GM19372 (cell line): ENCODE measurements around the gene NLRP12.
"Not testable (repeated sequence)": the region's sequence is repeated elsewhere in the genome, so short reads cannot be mapped to it uniquely, and the experiment has no call there.

Experiments used
- ATAC-seq: cut with Tn5 transposase; IDR thresholded peaks from one replicate; pipeline ENCODE4 v1.9.1; 2021; ENCODE audit warnings: mild to moderate bottlenecking, low read depth, moderate library complexity; ENCODE audit not compliant: unreplicated experiment

Gene NLRP12

GRCh38 chr19:53840914-53841313, 16.8 kb upstream of the NLRP12 start:
- not testable (repeated sequence) for ATAC-seq

GRCh38 chr19:53840241-53840640, 16.1 kb upstream of the NLRP12 start:
- not testable (repeated sequence) for ATAC-seq

DNA sequence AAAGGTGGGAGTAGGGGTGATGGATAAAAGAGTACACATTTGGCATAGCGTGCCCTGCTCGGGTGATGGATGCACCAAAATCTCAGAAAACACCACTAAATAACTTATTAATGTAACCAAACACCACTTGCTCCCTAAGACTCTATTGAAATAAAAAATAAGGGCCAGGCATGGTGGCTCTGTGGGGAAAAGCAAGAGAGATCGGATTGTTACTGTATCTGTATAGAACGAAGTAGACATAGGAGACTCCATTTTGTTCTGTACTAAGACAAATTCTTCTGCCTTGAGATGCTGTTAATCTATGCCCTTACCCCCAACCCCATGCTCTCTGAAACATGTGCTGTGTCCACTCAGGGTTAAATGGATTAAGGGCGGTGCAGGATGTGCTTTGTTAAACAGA, 14.3 kb upstream of the NLRP12 start:
- ATAC-seq: not testable (repeated sequence)

DNA sequence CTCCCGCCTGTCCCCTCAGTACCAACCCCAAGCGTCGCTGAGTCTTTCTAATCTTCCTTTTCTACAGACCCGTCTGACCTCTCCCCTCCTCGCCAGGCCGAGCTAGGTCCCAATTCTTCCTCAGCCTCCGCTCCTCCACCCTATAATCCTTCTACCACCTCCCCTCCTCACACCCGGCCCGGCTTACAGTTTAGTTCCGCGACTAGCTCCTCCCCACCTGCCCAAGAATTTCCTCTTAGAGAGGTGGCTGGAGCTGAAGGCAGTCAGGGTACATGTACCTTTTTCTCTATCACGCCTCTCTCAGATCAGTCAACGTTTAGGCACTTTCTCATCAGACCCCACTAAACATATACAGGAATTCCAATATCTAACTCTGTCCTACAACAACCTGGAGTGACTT, 8.7 kb upstream of the NLRP12 start:
- ATAC-seq: not testable (repeated sequence)

GRCh38 chr19:53828531-53828930, 4.4 kb upstream of the NLRP12 start:
- no peak for ATAC-seq

DNA sequence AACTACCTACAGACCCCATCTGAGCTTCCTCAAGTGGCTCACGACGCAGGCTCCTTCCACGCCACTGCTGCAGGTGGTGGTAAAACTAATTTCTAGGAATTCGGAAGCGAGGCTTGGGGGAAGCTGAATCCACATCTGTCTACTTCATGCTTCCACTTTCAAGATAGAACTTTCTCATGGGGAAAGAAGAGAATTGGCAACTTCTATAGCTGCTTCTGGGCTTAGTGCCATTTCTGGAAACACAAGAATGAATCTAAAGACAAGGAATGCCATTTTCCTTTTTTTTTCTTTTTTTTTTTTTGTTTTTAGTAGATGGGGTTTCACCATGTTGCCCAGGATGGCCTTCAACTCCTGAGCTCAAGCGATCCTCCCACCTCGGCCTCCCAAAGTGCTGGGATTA, 2.8 kb upstream of the NLRP12 start:
- ATAC-seq: no peak

DNA sequence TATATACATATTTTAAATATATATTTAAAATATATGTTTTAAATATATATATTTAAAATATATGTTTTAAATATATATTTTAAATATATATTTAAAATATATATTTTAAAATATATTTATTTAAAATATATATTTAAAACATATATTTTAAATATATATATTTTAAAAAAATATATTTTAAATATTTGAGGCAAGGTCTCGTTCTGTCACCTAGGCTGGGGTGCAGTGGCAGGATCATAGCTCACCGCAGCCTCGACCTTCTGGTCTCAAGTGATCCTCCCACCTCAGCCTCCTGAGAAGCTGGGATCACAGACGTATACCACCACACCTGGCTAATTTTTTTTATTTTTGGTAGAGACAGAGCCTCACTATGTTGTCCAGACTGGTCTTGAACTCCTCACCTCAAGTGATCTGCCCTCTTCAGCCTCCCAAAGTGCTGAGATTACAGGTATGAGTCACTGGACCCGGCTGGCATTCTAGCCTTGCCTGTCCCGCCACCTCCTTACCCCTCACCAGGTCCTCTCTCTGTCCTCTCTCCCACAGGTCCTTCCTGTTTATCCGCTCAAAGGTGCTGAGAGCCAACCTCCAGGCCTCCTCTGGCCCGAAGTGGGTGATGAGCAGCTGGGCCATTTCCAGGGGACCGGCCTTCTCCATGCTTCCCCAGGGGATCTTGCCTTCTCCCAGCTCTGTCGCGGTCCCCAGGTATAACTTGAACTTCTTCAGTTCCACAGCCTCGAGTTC, 564 bp downstream of the NLRP12 start:
- no peak for ATAC-seq

DNA sequence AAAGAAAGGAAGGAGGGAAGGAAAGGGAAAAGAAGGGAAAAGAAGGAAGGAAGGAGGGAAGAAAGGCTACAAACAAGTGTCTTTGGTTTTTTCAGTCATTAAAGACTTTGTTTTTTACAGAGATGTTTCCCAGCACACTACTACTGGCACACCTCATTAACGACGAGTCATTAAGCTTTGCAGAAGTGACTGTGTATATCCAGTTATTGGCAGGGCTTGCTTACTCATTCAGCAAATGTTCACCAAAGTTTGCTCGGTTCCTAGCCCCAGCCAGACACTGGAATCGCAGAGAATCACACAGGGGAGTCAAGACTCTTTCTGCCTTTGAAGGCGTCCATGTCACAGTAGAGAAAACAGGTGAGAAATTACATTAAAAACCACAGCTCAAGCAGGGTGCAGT, 4.3 kb downstream of the NLRP12 start:
- no peak for ATAC-seq

- no peak for ATAC-seq
These were observed 5.4 kb downstream of the NLRP12 start for GRCh38 chr19:53818756-53819155.

DNA sequence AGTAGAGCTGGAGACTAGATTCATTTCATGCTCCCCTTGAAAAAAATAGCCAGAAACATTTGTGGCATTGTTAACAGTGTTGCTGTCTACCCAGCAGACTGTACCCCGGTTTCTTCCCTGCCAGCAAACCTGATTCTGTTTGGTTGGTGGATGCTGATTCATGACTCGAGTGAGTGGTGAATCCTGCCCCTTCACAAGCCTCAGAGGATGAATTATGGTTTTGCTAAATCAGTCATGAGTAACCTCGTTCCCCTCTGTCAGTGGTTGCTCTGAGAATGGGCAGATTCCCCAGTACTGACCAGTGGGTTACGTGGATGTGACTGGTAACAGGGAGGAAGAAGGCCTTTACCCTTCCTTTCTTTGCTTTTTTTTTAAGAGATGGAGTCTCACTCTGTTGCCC, 10.1 kb downstream of the NLRP12 start:
- ATAC-seq: no peak

GRCh38 chr19:53812335-53812734, 11.8 kb downstream of the NLRP12 start:
- ATAC-seq: no peak

GRCh38 chr19:53810891-53811290, 13.2 kb downstream of the NLRP12 start:
- ATAC-seq: no peak

DNA sequence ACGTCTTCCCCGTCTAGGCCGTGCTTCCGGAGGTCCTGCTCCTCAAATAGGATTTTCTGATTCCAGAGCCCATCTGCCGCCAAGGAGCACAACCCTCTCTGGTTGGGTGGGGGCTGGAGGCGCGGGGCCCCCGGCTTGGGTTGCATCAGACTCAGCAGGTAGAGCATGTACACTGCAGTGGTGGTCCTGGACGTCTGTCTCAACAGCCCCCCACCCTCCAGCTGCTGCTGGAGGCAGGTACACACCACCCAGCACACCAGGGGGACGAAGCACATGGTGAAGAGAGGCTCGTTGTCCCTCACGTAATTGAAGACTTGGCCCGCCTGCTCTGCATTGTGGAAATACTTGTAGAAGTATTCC, 13.9 kb downstream of the NLRP12 start:
- ATAC-seq: no peak

GRCh38 chr19:53809518-53810186, 14.5 kb downstream of the NLRP12 start:
- no peak for ATAC-seq

GRCh38 chr19:53808710-53809125, 15.4 kb downstream of the NLRP12 start:
- ATAC-seq: no peak

DNA sequence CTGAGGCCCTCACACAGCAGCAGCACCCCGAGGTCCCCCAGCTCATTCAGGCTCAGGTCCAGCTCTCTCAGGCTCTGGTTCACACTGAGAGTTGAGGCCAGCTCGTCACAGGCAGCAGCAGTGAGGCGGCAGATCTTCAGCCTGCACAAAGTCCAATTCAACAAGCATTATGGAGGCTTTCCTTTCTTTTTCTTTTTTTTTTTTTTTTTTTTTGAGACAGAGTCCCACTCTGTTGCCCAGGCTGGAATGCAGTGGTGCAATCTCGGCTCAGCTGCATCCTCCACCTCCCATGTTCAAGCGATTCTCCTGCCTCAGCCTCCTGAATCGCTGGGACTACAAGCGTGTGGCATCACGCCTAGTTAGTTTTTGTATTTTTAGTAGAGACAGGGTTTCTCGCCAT, 22.9 kb downstream of the NLRP12 start:
- no peak for ATAC-seq

GRCh38 chr19:53795019-53795418, 29.1 kb downstream of the NLRP12 start:
- no peak for ATAC-seq

DNA sequence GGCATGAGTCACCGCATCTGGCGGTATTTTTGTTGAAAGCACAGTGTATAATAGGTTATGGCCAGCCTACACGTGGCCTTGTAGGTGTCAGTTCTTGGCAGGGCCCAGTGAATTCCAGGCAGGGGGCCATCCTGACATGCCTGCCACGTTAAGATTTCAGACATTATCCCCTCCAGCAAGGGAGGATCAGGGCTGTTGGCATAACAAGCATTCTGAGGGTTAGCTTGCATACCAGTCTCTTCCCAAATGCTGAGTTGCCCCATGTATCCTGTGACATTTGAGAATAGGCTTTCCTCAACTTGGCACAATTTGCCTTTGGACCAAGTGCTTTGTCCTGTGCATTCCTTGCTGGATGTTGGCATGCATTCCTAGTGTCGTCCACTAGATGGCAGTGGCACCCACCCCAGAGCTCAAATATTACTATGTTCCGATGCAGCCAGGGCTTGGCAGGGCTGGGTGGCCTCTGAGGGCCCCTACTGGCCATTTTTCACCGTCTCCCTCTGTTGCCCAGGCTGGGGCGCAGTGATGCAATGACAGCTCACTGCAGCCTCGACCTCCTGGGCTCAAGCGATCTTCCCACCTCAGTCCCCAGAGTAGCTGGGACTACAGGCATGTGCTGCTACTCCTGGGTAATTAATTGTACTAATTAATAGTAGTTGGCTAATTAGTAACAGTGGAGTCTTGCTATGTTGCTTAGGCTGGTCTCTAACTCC, 31.2 kb downstream of the NLRP12 start:
- ATAC-seq: no peak

GRCh38 chr19:53789708-53790678, 34.1 kb downstream of the NLRP12 start:
- no peak for ATAC-seq

DNA sequence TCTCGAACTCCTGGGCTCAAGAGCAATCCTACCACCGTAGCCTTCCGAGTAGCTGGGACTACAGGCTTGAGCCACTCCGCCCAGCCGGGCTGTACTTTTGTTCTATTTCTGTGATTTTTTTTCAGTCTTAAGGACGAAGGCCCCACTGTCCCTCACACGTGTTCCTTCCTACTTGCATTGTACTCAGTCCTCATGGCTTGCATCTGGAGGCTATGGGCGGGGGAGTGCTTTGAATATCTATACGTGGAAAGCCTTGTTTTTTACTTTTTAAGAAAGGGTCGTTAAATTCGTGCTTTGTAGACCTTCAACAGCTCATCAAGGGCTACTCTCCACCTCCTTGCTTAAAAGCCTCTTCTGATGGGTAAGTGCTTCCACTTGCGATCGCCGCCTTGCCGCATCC, 36.8 kb downstream of the NLRP12 start:
- ATAC-seq: no peak
